Loucy (cell line): Measurements from ENCODE around the gene CACNA1I.
"Not testable (repeated sequence)": the region's sequence is repeated elsewhere in the genome, so short reads cannot be mapped to it uniquely, and the experiment has no call there.

Experiments
- H2AFZ ChIP-seq: fragments of 200-600 bp; sonication (generic); 2 replicates; pipeline ENCODE4 v1.6.0; 2016; ENCODE audit warnings: antibody characterized with exemption, mild to moderate bottlenecking, low read length, moderate library complexity
- H3F3A ChIP-seq: fragments of 200-600 bp; 2 replicates; pipeline ENCODE4 v1.6.0; 2016; ENCODE audit warnings: antibody characterized with exemption, low read depth, mild to moderate bottlenecking
- H3K27me3 ChIP-seq: fragments of 200-600 bp; sonication (generic); 2 replicates; pipeline ENCODE4 v1.6.1; 2014; ENCODE audit warnings: low read length, mild to moderate bottlenecking; ENCODE audit not compliant: insufficient read depth, poor library complexity, severe bottlenecking
- H3K36me3 ChIP-seq: fragments of 200-600 bp; sonication (generic); 2 replicates; pipeline ENCODE4 v1.6.1; 2016; ENCODE audit warnings: low read length; ENCODE audit not compliant: insufficient read depth
- H3K4me1 ChIP-seq: fragments of 200-600 bp; sonication (generic); 2 replicates; pipeline ENCODE4 v1.5.1; 2014; ENCODE audit warnings: low read length, mild to moderate bottlenecking; ENCODE audit not compliant: insufficient read depth, poor library complexity, severe bottlenecking
- H3K4me2 ChIP-seq: fragments of 200-600 bp; sonication (generic); 2 replicates; pipeline ENCODE4 v1.6.0; 2014; ENCODE audit warnings: antibody characterized with exemption, low read length, low read depth, mild to moderate bottlenecking; ENCODE audit not compliant: poor library complexity, severe bottlenecking
- H3K4me3 ChIP-seq: fragments of 200-600 bp; sonication (generic); 2 replicates; pipeline ENCODE4 v1.5.1; 2014; ENCODE audit warnings: low read length, mild to moderate bottlenecking, mixed read lengths; ENCODE audit not compliant: poor library complexity, severe bottlenecking
- H3K79me2 ChIP-seq: fragments of 200-600 bp; sonication (generic); 2 replicates; pipeline ENCODE4 v1.6.1; 2014; ENCODE audit warnings: low read length; ENCODE audit not compliant: insufficient read depth
- H3K9ac ChIP-seq: fragments of 200-600 bp; sonication (generic); 2 replicates; pipeline ENCODE4 v1.6.0; 2014; ENCODE audit warnings: mild to moderate bottlenecking, low read depth, low read length, moderate library complexity; ENCODE audit not compliant: poor library complexity, severe bottlenecking
- H3K9me2 ChIP-seq: fragments of 200-600 bp; sonication (generic); replicated peaks from 2 replicates; pipeline ENCODE4 v1.6.1; 2016; ENCODE audit warnings: low read depth, low read length, mixed read lengths
- H3K9me3 ChIP-seq: fragments of 200-600 bp; sonication (generic); 2 replicates; pipeline ENCODE4 v1.6.1; 2014; ENCODE audit warnings: mild to moderate bottlenecking, antibody characterized with exemption, low read length, low read depth; ENCODE audit not compliant: insufficient read depth
- H4K20me1 ChIP-seq: fragments of 200-600 bp; sonication (generic); 2 replicates; pipeline ENCODE4 v1.6.0; 2014; ENCODE audit warnings: antibody characterized with exemption, low read length, mild to moderate bottlenecking; ENCODE audit not compliant: insufficient read depth, poor library complexity, severe bottlenecking
- EZH2phosphoT487 ChIP-seq: fragments of 200-600 bp; IDR thresholded peaks from 2 replicates; pipeline ENCODE4 v1.6.1; 2018; ENCODE audit warnings: antibody characterized with exemption, mild to moderate bottlenecking, moderate library complexity, borderline replicate concordance
- TF ChIP-seq, protein P1 (sequence below): fragments of 200-600 bp; sonication (generic); conservative IDR thresholded peaks from 2 replicates; pipeline ENCODE4 v1.5.1; 2014; ENCODE audit warnings: mild to moderate bottlenecking, antibody characterized with exemption, low read length

Gene CACNA1I

DNA sequence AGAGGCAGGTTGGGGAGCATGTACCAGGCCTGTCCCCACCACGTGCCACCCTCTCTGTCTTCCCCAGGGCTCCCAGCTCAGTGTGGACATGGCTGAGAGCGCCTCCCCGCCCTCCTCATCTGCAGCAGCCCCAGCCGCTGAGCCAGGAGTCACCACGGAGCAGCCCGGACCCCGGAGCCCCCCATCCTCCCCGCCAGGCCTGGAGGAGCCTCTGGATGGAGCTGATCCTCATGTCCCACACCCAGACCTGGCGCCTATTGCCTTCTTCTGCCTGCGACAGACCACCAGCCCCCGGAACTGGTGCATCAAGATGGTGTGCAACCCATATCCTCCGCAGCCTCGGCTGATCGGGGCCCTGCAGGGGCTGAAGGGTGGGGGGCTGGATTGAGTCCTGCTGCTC is at the start of gene CACNA1I:
Gene CACNA1I (plus strand): TSS at position 89 of the 400 bp plus-strand sequence. CDS start 0 bp downstream, at position 89.
- no peaks in the 10 kb centered on the region for H4K20me1 ChIP-seq
- H3K4me1 ChIP-seq: peaks cover 16% of the 10 kb centered on the region
- no peak within 1 kb of the TSS for H3K9ac ChIP-seq
- H3K4me3 ChIP-seq: no peak within 1 kb of the TSS
- no peak within 1 kb of the TSS for H3K4me2 ChIP-seq
- H3K27me3 ChIP-seq: no peaks in the 10 kb centered on the region
- no peak within 1 kb of the TSS for H2AFZ ChIP-seq
- no peaks in the 10 kb centered on the region for H3K9me3 ChIP-seq
- H3K9me2 ChIP-seq: no peaks in the 10 kb centered on the region
- no peaks in the 10 kb centered on the region for H3K36me3 ChIP-seq
- H3K79me2 ChIP-seq: no peaks in the 10 kb centered on the region
- no peak for TF ChIP-seq EZH2phosphoT487
- TF ChIP-seq, protein P1, sequence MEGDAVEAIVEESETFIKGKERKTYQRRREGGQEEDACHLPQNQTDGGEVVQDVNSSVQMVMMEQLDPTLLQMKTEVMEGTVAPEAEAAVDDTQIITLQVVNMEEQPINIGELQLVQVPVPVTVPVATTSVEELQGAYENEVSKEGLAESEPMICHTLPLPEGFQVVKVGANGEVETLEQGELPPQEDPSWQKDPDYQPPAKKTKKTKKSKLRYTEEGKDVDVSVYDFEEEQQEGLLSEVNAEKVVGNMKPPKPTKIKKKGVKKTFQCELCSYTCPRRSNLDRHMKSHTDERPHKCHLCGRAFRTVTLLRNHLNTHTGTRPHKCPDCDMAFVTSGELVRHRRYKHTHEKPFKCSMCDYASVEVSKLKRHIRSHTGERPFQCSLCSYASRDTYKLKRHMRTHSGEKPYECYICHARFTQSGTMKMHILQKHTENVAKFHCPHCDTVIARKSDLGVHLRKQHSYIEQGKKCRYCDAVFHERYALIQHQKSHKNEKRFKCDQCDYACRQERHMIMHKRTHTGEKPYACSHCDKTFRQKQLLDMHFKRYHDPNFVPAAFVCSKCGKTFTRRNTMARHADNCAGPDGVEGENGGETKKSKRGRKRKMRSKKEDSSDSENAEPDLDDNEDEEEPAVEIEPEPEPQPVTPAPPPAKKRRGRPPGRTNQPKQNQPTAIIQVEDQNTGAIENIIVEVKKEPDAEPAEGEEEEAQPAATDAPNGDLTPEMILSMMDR: no peak
- H3F3A ChIP-seq: no peaks in the 10 kb centered on the region

DNA sequence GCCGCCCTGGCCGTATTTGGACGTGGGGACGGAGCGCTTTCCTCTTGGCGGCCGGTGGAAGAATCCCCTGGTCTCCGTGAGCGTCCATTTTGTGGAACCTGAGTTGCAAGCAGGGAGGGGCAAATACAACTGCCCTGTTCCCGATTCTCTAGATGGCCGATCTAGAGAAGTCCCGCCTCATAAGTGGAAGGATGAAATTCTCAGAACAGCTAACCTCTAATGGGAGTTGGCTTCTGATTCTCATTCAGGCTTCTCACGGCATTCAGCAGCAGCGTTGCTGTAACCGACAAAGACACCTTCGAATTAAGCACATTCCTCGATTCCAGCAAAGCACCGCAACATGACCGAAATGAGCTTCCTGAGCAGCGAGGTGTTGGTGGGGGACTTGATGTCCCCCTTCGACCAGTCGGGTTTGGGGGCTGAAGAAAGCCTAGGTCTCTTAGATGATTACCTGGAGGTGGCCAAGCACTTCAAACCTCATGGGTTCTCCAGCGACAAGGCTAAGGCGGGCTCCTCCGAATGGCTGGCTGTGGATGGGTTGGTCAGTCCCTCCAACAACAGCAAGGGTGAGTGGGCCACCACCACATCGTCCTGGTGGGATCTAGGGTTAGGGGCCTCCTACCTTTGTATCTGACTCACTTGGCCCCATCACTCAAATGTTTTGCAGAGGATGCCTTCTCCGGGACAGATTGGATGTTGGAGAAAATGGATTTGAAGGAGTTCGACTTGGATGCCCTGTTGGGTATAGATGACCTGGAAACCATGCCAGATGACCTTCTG is 49.3 kb upstream of the CACNA1I start:
- H3K9me2 ChIP-seq, H2AFZ ChIP-seq, H3K9me3 ChIP-seq: not testable (repeated sequence)
- Histone ChIP-seq H3K36me3 (peaks cover 50% of the 10 kb centered on the region), H3K4me1 (peaks cover 37% of the 10 kb centered on the region), H3F3A (peaks cover 15% of the 10 kb centered on the region), H3K79me2 (peaks cover 82% of the 10 kb centered on the region), H3K27me3 (peaks cover 13% of the 10 kb centered on the region), H3K4me2 (peak overlapping the region; percentile 95), H3K9ac (peak overlapping the region; percentile 100), H4K20me1 (peaks cover 55% of the 10 kb centered on the region), H3K4me3 (peak overlapping the region; percentile 99)

DNA sequence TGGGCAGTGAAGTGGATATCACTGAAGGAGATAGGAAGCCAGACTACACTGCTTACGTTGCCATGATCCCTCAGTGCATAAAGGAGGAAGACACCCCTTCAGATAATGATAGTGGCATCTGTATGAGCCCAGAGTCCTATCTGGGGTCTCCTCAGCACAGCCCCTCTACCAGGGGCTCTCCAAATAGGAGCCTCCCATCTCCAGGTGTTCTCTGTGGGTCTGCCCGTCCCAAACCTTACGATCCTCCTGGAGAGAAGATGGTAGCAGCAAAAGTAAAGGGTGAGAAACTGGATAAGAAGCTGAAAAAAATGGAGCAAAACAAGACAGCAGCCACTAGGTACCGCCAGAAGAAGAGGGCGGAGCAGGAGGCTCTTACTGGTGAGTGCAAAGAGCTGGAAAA is 48.5 kb upstream of the CACNA1I start:
- peak overlapping the region; percentile 100 for H3K9ac ChIP-seq
- H3K36me3 ChIP-seq: peaks cover 45% of the 10 kb centered on the region
- not testable (repeated sequence) for H3K9me3 ChIP-seq, H2AFZ ChIP-seq, H3K9me2 ChIP-seq
- peaks cover 13% of the 10 kb centered on the region for H3K27me3 ChIP-seq
- peaks cover 62% of the 10 kb centered on the region for H4K20me1 ChIP-seq
- H3K4me2 ChIP-seq: peak overlapping the region; percentile 95
- peaks cover 19% of the 10 kb centered on the region for H3F3A ChIP-seq
- H3K79me2 ChIP-seq: peaks cover 87% of the 10 kb centered on the region
- H3K4me1 ChIP-seq: peaks cover 37% of the 10 kb centered on the region
- H3K4me3 ChIP-seq: peak overlapping the region; percentile 99

- Histone ChIP-seq H3K9me2 (no peaks in the 10 kb centered on the region), H3K4me2 (peak overlapping the region; percentile 95), H3K79me2 (peaks cover 90% of the 10 kb centered on the region), H4K20me1 (peaks cover 69% of the 10 kb centered on the region), H2AFZ (no peak overlapping the region), H3K27me3 (peaks cover 13% of the 10 kb centered on the region), H3K9ac (peak overlapping the region; percentile 100), H3F3A (peaks cover 19% of the 10 kb centered on the region), H3K4me1 (peaks cover 41% of the 10 kb centered on the region), H3K9me3 (no peaks in the 10 kb centered on the region), H3K4me3 (peak overlapping the region; percentile 99), H3K36me3 (peaks cover 44% of the 10 kb centered on the region)
- TF ChIP-seq, protein P1: no peak
- no peak for TF ChIP-seq EZH2phosphoT487
These were observed 47.8 kb upstream of the CACNA1I start for GRCh38 chr22:39522567-39523300.
